Measurements from ENCODE around the gene CEP57L1.

CEP57L1 gene

DNA sequence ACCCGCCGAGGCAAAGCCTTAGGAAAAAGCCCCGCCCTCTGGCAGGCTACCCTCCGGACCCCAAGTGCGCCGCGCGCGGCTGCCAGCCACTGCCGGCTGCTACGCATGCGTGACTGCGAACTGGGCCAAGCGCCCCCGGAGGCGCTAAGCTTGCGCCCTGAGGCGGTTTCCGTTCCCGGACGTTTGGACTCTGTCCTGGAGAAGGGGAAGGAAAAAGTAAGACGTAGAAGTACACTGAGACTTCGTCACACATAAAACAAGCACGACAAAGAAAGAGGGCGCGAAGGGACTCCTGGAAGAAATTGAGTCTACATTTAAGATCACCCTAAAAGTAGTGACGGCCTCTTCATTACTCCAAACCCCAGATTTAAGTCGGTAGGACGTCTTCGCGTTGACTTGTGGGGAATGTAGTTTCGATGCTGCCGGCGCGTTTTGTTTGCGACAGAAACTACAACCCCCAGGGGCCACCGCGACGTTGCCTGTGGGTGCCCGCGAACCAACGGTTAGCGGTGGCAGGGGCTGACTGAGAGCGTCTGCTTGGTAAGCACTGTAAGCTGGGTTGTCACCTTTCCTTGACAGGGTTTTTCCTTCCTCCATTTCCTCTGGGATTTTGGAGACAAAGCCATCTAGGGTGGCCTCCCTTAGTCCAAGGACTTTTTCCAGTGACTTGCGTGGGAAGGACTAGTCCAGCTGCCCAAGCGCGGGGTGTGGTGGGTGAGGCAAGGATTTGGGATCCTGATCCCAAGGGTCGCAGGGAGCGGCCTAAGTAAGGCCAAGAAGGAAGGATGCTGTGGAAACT is at the start of gene CEP57L1:
Gene CEP57L1, plus strand, starts transcription at position 472 of the 799 bp plus-strand sequence. CDS start 49,715 bp downstream, outside the sequence.
- peak; percentile 80 to 87 (median 84) for DNase-seq

DNA sequence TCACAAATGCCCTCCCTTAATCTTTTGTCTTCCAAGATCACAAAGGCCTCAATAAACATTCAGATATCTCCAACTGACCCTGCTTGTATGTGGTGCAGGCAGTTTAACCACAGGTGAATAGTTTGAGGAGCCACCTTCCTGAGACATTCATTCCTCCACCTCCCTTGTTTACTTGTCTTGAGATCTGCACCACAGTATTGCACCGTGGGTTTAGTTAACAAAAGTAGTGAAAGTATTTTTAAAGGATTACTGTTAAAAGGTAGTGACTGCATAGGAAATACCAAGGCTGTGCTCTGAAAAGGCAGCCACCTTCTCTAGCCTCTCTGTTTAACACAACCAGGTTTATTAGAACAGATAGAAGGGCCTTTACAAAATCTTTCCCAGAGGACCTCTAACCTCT is 47.1 kb upstream of the CEP57L1 start:
- no peak for DNase-seq

DNA sequence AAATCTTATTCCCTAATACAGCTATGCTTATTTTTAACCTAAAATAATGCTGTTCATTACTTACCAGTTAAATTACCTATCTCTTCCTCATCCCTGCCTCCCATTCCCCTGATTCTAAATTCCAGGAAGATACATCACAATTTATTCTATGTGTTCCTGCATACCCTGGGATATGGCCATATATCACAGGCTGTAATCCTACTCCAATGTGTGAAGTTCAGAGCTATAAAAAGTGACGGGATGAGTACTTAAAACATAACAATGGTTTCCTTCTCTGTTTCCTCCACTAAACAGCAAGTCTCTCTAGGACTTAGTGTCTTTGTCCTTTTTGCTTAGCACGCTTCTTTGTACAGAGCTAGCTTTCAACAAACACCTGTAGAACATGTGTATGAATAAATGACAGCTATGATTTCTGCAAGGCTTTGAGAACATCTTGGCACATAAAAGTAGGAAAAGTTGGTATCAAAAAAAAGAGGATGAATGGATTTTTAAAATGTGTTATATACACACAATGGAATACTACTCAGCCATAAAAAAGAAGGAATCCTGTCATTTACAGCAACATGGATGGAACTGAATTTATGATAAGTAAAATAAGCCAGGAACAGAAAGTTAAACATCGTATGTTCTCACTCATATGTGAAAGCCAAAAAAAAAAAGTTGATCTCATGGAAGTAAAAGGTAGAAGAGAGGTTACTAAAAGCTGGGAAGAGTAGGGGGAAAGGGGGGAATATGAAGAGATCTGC is 46.5 kb upstream of the CEP57L1 start:
- no peak for DNase-seq

DNA sequence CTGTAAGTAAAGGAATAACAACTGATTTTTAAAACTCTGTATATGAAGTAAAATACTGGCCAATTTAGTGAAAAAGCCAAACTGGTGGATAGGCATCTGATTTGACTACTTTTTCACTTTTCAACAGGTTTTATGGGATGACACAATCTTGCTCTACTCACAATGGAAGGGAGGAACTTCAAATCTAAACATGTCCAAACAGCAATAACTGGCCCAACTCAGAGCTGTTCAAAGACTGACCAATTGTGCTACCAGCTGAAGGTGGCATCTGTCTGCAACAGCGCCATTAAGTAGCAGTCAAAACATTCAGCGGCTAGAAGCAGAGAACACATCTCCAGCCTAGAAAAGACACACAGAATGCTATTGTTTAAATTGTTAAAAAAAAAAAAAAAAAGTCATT is 45.3 kb upstream of the CEP57L1 start:
- no peak for DNase-seq

DNA sequence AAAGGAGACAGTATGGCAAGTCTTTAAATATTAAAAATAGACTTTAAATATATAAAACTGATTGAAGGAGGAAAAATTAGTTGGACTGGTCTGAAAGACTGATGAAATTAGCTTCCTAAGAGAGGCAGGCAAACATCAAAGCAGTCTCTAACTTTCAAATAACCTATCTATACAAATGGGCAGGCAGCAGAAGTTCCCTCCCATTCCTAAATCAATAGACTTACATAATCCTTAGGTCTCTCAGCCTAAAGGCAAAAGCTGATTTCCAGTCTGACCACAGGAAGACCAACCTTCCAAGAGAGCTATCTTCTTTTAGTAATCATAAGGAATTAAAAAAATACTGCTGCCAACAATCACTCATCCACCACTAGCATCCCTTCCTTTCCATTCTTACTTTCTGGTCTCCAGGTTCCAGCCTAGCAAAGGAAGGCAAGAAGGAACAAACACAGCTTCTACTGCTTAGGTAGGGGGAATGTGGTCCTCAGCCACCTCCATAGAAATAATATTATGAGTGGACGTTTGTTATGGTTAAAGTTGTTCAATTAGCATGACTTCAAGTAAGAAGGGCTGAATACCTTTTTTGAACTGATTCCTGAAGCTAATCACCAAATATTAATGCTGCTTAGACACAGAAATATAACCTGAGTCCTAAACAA is 44.7 kb upstream of the CEP57L1 start:
- no peak for DNase-seq

DNA sequence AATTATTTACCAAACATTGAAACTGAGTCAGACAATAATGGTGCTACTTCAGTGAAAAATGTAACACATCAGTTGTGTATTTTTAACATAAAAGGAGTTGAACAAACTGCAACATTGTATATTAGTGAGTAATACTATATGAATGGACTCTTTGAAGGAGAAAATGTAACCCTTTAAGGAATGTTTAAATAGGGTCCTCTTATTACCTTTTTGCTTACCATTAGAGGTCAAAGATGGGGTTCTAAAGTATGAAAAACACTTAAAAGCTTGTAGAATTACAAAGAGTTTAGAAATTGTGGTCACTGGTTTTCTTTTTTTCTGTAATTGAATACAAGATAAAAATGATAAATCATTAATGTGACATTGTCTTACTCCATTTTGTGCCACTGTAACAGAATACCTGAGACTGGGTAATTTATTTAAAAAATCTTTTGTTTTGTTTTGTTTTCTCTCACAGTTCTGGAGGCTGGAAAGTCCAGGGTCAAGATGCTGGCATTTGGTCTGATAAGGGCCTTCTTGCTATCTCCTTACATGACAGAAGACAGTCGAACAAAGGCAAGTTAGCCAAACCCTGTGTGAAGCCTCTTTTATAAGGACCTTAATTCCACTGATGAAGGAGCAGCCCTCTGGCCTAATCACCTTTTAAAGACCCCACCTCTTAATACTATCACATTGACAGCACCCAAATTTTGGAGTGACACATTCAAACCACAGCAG is 43.8 kb upstream of the CEP57L1 start:
- no peak for DNase-seq

DNA sequence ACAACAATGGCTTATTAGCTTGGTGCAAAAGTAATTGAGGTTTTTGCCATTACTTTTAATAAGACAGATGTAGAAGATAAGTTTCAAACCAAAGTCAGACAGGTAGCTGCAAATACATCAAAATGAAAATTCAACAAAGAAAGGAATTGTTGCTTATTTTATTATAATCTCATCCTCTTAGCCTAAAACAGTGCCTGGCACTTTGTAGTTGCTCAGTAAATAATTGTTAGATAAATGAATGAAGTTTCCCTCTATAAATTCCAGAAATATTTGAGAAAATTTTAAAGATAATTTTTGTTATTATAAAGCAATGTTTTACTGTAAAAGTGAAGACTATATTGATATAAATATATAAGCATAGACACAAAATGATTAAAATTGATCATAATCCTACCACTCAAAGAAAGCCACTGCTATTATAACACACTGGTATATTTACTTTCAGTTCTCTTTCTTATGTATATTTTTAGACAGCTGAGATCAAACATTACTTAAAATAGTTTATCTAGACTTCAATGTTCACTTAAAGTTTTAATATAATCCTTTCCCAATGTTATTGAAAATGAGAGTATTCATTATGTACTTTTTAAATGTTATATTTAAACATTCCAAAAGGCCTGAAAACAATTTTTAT is 43.2 kb upstream of the CEP57L1 start:
- no peak for DNase-seq

DNA sequence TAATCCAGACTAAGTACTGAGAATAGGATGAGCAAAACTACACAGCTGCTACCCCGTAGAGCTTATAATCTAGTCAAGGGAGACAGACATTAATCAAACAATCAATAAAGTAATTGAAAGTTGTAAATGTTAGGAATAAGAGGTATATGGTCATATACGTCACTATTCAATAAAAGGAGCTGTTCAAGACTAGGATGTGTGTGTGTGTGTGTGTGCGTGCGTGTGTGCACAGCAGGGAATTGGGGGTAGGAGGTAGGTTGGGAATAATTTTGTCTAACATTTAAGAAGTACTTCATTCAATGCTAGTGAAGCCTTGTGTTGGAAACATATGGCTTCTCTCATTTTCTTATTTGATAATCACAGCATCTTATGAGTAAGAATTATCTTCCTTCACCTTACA is 42.5 kb upstream of the CEP57L1 start:
- no peak for DNase-seq

DNA sequence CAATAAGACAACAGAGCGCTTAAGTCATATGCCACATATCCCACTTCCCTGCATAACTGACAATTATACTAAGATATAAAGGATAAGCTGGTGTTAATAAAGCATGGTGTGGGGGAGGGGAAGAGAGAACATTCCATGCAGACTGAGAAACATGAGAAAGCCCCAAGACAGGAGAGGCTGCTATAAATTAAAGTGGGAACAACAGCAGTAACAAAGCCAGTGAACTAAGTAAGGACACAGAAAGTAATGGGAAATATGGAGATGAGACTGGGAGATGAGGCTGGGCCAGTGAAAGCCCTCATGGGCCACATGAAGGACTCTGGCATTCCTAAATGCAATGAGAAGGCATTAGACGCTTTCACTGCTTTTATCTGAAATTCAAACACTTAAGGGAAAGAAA is 42.0 kb upstream of the CEP57L1 start:
- no peak for DNase-seq

DNA sequence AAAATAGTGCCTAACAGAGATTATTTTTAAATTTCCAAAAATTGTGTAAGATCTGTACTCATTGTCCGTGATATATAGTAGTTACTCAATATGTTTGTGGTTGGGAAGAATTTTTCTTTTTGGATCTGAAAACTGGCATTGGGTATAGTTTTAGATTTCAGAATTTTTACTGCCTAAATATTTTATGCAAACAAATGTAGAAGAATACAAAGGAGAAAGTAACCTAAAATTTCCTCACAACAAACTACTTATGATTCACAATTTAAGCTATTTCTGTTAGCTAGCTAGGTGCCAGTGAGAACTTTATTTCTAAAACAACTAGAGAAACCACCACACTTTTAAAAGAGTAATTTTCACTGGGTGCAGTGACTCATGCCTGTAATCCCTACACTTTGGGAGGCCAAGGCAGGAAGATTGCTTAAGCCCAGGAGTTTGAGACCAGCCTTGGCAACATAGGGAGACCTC is 39.5 kb upstream of the CEP57L1 start:
- DNase-seq: no peak

DNA sequence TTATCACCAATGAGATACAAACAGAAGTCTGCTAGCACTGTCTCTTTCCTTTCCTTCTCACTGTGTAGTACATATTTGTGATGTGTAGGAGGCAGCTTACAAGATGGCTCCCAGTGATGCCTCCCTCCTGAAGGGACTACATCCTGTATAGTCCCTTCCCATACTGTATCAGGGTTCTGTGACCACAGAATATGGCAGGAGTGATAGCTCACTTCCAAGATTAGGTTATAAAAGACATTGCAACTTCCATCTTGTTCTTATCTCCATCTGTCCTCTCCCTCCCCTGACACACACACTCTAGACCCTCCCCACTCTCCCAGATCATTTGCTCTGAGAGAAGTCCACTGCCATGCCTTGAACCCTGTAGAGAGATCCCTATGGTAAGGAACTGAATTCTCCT is 38.6 kb upstream of the CEP57L1 start:
- DNase-seq: no peak

DNA sequence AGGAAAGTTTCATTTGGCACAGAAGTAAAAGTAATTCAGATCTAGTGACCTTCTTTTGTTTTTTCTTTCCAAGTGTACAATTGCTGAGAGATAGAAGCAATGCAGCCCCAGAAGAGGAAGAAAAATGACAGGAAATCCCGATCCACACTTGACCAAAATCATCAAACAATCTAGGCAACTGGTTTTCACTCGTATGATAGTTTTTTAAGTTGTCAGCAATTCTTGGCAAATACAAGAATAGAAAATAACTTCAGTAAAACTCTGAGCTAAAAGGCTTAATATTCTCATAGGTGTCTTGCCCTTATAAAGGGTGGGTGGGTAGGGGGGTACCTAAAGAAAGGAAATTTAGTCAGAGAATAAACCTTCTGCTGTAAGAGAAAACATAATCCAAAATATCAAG is 36.7 kb upstream of the CEP57L1 start:
- DNase-seq: no peak

DNA sequence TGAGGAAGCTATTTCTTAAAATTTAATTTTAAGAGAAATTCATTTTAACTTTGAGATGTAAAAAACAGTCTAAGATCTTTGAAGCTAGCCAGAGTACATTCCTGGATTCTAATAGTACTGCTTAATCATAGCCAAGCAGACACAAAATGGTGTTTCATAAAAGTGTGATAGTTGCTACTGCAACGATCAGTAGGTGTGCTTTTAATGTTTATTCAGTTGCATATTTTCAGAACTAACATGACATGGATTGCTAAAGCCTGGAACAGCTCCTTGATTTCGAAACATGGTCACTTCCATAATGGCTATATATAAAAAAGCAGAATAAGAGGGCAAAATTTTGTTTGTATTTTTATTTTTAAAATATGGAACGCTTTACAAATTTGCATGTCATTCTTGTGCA is 36.2 kb upstream of the CEP57L1 start:
- DNase-seq: no peak

DNA sequence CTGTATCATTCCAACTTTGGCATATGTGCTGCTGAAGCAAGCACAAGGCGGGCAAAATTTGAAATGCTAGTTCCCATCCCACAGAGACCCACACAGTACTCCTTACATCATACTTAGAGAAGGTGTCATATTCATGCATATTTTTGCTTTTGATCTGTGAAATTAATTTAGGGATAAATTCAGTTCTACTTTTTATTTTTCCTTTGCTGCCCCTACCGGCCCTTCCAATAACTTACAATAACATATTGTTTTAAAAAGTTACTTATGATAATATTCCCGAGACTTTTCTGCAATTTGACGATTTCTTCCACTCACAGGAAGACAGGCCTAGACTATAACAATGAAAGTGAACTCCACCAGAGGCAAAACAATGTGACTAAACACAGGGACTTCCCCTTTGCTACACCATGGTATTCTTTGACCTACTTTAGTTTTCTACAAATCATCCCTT is 35.7 kb upstream of the CEP57L1 start:
- no peak for DNase-seq

DNA sequence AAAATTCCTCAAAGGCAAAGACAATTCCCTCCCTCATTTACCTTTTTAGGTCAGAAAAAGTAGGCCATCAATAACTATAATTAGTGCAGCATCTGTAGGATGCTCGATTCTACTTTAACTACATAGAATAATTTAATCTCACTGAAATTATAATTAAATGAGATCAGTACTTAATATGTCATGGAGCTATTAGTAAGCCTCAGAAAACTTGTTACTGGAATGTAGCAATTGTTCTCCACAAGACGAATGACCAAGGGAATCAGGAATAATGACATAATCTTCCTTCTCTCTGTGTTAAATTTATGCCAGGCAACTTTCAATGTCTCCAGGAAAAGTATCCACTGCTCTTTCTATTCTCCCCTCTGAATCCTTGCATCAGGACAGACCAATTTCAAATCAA is 34.7 kb upstream of the CEP57L1 start:
- no peak for DNase-seq

DNA sequence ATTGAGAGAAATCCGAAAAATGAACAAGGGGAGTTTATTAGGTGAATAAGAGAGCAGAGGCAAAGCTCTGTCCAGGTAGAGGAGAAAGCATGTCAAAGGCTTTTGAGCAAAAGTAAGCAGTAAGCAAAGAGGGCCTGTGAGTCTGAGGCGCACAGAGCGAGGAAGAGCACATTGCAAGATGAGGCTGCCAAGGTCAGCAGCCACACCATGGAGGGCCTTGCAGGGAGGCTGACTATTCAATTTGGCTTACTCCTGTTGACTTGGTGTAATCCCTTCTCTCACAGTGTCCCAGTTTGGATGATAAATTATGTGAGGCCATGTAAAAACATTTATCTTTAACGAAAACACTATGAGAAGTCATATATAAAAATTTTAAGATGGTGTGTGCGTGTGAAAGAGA is 33.1 kb upstream of the CEP57L1 start:
- DNase-seq: no peak

DNA sequence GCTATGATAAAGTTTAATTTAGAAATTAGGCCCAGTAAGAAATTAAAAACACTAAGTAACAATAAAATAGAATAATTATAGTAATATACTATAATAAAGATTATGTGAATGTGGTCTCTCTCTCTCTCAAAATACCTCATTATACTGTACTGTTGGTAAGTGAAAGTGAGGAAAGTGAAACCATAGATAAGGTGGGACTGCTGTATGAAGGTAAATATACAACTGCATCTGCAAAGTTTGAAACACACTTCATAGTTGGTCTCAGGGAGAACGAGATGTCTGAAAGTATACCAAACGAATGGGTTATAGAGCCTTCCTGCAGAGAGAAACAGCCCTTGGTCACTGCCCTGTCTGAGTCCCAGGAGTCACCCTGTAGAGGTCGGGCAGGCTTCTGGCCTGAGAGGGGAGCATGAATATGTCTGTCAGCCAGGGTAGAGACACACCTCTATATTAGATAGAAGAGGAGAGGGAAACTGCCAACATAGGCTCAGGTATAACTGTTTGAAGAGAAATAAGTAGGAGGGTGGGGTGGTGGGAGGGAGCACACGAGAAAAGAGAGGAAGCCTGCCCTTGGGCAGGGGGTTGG is 32.4 kb upstream of the CEP57L1 start:
- DNase-seq: no peak

DNA sequence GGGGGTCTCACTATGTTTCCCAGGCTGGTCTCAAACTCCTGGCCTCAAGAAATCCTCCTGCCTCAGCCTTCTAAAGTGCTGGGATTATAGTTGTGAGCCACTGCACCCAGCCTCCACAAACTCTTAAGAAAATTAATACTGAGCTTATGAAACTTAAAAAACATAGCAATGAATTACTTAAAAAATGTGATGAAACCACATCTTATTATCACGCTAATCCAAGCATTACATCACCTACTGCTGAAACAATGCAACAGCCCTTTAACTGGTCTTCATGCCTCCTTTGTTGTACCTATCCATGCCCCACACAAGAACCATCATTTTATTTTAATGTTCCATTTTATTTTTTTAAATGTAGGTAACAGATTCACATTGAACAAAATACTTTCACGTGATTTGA is 25.6 kb upstream of the CEP57L1 start:
- DNase-seq: no peak

DNA sequence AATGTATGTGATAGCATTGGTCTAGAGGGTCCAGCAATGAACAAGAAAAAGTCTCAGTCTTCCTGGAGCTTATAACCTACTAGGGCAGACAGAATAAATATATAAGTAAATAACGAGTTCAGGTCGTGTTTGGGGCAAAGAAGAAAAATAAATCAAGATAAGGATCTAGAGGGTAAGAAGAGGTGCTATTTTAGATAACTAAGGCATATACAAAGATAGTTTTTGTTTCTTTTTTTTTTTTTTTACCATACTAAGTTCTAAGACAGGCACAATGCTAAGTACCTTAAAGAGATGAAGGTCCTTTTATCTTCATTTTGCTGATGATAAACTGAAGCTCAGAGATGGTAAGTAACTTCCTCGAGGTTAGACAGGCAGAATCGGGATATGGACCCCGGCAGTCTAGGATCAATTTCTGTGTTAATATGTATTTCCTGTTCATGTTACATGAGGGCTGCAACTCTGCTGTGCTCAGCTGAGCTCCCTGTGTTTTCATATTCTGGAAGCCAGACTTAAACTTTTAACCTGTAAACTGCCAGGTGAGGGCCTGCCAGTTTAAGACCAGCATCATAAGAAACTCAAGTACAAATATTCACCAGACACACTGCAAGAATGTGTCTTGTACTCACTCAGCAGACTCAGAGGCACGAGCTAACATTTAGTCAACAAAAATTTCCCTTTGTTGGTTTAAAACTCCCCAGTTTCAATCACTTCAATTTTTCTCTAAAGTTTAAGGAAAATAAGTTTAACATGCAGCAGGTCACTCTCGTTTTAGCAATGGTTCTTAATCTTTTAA is 24.0 kb upstream of the CEP57L1 start:
- DNase-seq: no peak

DNA sequence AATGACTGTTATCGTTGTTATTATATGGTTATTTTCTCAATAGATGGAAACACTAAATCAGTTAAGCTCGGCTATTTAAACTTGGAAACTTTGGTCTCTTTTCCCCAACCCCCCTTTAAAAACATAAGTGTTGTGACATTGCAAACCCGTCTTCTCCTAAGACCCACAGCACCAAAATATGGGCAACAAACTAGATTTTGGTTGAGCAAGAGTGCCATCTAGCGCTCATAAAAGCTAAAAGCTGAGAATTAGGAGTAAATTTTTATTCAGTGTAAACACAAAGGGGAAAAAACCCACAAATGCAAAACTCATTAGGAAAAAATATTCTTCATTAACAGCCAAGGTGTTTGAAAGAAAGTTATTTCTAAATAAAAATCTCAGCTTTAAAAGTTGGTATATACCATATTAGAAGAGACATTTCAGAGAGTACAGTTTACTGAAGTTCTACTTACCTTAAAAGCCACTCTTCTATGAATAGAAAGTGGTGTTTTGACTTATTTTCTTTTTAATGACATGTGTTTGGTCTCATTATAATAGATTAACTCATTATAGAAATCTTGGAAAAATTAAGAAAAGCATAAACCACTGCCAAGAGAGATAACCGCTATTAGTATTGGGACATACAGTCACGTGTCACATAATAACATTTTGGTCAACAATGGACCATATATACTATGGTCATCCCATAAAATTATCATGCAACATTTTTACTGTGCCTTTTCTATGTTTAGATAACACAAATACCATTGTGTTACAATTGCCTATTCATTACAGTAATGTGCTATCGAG is 21.8 kb upstream of the CEP57L1 start:
- peak in 2 of 4 experiments; percentile 6 to 11 for DNase-seq

DNA sequence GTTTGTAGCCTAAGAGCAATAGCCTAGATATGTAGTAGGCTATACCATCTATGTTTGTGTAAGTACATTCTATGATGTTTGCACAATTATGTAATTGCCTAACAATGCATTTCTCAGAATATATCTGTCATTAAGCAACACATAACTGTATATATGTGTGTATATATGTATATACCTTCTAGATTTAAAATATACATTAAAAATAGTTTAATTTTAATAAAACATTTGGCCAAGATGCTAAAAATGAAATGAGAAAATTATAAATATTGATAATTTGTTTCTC is 21.2 kb upstream of the CEP57L1 start:
- DNase-seq: no peak
